Left renal pelvis (tissue), 4 donors: ENCODE measurements around the gene AUH. TPM values are rescaled to one million over a fixed set of nuclear protein-coding genes. Genes with fewer than 3 reads are reported as not detected.
A peak's percentile ranks its signal among the peaks of the same experiment; 100 is the strongest.

Experiments
- DNase-seq, 4 donors: peaks; one replicate each; pipeline ENCODE4 v3.0.0-alpha.2; 2013; ENCODE audit warnings: low read depth in 4 of 4, low spot score in 3 of 4
- polyA plus RNA-seq, 4 donors: library from polyadenylated mRNA; unstranded; fragments of 120-200 nt; gene quantifications; one replicate each; pipeline ENCODE4 v1.2.1, GENCODE V29; 2013; ENCODE audit not compliant: insufficient read length in 4 of 4

The AUH gene
- polyA plus RNA-seq, 4 donors, result 22.5 to 53.1 (median 43.3) TPM

DNA sequence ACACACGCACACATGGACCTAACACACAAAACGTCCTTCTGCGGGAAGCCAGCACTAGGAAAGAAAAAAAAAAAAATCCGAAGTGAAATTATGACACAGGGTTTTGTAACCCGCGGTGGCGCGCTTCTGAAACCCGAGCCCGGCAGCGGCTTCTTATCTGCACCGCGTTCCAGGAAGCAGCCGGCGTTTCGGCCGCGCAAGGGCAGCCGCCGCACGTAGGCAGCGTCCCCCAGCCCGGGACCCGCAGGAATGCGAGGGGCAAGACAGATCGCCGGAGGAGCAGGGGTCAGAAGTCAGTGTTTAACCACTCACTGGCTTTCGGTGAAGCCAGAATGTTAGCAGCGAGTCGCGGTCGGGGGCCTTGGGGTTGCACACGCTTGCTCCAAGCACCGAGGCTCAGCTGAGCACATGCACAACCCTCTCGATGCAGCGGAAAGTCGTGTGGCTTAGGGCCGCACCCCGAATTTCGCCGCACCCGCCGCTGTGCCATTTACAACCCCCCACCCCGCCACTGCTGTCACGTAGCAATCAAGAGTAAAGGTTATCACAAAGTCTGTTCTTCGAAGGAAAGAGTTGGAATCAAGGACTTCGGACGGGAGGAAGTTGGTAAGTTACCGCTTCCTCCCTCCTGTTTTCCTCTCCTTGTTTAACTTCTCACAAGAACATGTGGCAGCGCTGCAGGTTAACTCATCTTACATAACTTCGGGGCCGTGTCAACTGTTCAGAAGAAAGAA, 167.9 kb downstream of the AUH start:
- DNase-seq, result peak; percentile 53 to 68 (median 64)

DNA sequence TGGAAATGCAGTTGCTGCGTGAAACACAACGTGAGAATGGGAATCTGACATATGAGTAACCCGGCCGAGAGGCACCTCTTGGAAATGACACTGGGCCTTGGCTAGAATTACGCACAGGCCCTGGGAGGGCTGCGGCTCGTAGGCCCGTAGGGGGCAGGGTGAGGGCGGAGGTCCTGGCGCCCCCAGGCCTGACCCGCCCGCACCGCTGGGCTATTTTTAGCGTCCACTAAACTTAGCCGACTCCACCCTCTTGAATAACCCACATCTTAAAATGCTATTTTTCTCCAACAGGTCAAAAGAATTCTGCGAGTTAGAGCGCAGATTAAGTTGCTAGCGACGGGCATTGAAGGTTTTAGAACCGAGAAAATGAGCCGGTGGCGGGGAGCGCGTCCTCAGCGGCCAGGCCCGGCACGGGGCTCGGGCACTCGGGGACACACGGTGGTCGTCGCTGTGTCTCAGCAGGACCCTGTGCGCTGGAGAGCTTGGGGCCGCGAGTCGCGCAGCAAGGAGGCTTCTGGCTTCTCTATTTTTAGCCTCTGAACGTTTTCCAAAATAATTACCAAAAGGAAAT, 168.5 kb downstream of the AUH start:
- peak; percentile 50 to 68 (median 64) for DNase-seq

DNA sequence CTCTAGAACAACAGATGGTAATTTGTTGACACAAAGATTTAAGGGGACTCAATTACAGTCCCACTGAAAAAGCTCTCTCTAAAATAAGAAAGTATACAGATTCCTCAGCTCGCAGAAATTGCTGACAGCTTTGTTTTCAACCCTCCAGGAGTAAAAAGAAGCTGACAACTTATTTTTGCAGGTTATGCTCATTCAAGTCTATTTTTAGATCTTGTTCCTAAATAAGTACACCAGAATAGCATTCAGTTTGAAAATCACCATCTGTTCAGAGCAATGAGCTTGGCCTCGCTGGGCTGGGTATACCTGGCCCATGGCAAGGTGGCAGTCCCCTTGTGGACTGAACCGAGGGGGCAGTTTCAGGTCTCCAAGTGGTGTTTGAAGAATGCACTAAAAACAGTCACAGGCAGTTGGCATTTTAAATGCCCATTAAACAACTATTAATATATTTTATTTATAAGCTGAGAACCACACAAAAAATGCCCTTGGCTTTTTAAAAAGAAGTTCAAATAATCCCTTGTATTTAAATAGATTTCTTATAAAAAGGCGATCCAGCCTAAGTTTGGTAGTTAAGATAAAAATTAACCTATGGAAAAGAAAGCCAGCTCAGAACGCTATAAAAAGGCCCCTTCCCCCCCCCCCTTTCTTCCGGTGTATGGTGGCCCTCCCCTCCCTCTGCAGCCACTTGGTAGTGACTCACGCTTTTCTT, 169.2 kb downstream of the AUH start:
- DNase-seq, result peak in 1 of 4 donors; percentile 34

DNA sequence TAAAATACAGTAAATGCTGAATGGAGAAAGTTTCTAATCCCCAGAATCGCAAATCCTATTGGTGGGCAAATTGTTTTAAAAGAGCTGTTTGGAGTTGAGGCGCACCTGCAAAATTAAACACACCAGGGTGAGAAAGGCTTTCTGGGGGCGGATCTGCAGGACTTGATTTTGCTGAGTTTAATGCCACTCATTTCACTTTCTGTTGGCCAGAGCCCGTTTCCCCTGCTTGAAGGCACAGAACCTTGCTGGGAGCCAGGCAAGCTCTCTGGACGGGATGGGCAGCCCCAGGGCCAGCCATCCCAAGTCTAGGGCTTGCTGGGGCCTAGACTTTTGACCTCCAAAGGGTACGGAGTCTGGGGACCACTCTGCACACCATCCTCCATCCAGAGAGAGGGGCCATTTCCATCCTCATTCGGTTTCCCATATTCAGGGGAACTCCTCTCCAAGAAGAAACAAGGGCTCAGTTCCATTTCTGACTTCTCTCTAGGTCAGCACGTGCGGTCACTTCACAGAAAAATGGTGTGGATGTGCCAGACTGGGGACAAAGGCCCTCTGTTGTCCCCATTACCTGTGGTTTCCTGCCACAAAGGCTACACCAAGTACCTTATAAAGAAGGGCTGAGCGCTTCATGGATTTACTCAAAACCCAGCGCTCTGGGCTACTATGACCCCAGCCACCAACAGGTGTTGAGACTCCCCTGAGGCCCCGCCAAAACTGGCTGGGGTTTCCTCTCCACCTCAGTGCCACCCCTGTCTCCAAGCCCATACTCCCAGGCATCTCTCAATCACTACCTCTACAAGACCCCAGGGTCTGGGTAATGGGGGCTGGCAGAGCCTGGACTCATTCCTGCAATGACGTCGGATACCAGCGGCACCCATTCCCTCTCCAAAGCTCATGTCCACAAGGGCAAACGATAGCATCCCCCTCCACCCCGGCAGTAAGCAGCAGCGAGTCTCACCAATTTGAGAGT, 170.0 kb downstream of the AUH start:
- no peak for DNase-seq

DNA sequence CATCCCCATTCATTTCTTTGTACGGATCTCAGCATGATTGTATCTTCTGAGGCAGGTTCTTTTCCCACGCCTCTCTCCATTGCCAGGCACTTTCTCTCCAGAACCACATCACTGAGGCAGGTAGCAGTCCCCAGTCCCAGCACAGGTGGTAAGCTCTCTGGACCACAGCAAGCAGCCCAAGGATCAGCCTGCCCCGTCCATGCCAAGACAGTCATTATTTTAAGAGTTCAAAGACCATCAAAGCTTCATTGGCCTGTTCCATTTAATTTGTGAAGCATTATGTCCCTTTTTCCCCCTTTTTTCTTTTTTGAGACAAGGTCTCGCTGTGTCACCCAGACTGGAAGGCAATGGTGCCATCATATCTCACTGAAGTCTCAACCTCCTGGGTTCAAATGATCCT, 171.7 kb downstream of the AUH start:
- DNase-seq, result no peak

DNA sequence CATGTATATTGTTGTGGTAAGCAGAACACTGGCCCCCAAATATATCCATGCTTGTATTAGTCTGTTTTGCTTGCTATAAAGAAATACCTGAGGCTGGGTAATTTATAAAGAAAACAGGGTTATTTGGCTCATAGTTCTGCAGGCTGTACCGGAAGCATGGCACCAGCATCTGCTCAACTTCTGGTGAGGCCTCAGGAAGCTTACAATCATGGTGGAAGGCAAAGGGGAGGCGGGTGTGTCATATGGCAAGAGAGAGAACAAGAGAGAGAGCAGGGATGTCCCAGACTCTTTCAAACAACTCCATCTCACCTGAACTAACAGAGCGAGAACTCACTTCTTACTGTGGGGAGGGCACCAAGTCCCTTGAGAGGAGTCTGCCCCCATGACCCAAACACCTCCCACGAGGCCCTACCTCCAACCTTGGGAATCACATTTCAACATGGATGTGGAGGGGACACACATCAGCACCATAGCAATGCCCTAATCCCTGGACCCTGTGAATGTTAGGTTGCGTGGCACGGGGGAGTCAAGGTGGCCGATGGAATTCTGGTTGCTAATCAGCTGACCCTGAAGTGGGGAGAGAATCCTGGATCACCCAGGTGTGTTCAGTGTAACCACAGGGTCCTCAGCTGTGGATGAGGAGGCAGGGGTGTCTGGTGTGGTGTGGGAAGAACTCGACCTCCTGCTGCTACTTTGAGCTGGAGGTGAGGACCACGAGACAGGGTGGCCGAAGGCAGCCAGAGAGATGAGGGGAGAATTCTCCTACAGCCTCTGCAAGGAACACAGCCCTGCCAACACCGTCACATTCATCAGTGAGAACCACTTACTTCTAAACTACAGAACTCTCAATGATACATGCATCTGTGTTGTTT, 172.8 kb downstream of the AUH start:
- no peak for DNase-seq

DNA sequence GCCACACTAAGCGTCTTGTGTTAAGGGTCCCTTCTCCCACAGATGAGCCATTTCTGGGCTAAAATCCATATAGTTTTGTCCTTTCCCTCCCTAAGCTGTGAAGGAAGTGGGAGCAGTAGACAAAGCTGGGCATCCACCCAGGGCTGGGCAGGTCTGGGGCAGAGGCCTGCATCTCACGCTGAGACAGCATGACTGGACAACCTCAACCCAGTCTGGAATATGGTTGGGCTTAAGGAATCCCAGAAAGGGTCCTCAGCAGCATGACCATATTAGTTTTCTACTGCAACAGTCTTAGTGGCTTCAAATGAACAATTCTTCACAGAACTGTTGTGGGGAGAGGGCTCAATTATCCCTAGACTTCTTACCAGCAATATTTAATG, 173.8 kb downstream of the AUH start:
- no peak for DNase-seq

DNA sequence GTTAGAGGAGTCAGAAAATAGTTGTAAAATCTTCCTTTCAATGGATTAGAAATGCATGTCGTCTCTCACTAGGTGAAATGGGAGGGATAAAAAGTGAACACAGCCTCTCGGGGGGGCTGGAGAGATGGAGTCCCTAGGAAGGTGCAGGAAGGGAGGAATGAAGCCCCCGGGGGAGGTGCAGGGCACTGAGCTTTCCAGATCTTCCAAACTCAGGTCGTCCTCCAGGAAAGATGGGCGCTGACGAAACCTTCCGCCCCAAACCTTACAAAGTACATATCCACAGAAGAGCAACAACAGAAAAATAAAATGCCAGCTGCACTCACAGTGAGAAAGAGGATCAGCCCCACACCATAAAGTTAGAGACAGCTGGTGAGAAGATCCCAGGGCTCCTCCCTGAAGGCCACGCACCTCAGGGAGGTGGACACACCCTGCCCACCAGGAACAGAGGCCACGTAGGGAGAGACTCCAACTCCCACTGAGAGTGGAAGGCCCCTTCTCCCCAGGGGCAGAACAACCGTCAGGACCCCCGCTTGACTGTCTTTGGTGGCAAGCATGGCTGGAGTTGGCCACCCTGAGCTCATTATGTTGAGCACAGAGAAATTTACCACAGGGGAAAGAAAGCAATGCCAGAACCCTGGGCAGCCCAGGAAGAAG, 174.3 kb downstream of the AUH start:
- DNase-seq, result no peak

DNA sequence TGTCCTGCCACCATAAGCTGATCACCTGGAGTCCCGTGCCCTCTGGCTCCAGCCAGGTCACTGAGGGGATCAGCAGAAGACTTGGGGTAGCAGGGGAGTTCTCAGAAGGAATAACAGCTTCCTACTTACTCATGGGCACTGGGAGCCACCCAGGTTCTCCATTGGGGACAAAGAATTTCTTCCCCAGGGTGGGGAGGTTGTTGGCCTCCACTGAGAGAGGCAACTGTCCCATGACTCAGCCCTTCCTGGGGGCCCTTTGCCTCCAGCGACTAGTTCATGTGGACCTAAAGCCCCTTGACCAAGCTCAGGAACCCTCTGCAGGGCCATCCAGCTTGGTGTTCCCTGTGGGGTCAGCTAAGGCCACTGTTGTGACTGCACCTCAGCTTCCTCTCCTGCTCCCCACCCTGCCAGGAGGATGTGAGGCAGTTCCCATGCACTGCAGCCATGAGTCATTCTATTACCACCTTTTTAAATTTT, 175.0 kb downstream of the AUH start:
- no peak for DNase-seq

DNA sequence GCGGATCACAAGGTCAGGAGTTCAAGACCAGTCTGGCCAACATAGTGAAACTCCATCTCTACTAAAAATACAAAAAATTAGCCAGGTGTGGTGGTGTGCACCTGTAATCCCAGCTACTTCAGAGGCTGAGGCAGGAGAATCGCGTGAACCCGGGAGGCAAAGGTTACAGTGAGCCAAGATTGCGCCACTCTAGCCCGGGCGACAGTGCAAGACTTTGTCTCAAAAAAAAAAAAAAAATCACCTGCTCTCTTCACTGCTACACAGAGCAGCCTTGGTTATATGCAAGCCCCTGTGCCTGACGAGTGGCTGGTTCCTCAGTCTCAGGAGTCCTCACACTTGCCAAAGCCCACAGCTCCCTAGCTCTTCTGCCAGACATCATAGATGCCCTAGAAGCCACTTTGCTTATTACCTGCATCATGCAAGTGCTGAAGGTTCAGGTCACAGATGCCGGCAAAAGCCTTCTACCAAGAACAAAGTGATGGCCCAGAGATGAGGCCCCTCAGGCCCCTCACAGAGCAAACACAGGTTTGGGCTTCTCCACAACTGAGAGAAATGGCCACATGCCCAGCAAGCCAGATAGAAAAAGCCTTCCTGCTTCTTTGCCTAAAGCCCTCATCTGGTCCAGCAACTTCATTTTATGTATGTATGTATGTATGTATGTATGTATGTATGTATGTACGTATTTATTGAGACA, 176.4 kb downstream of the AUH start:
- no peak for DNase-seq

DNA sequence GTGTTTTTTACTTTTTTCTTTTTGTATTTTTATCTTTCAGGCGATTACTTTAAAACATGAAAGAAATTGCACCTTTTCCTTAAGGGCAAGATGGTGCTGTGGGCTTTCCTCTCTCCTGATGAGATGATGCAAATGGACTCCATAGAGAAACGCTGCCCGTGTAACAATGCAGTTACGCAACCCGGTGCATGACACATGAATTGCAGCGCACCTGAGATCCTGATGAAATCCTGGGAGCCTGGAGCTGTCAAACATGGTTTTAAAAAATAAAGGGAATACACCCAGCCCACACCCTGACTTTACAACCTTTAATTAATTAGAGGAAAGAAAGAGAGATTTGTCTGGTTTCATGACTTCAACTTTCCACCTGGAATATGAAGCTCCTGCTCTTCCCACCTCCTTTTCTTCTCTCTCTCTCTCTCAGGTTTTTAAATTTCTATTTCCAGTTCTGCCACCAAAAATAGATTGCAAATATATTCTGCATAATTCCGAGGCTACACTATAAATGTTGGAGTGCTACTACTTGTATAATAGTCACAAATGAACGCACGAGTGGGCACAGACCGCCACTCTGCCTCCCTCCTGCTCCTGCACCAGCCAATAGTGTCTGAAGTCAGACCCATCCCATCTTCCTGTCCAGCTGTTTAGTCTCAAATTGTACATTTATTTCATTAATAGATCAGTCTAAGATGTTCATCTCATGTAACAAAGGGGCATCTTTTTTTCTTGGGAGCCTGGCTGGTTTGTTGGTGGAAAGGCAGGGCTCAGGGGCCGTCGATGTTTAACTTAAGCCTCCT, 179.1 kb downstream of the AUH start:
- no peak for DNase-seq

DNA sequence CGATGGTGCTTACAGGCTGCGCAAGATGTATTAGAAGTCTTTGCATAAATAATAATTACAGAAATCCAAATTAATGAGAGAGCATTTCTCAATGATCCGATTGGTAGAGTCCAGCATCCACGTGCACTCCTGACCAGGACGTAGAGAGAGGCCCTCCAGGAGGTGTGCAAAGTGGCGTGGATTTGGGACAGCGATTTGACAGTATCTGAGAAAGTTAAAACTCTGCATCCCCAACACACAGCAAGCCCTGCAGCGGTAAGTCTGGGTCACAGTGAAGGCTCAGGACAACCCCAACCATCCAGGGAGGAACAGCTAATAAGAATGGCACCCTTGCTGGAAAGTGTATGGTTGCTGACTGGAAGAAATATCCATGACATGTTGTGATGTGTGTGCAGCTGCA, 180.2 kb downstream of the AUH start:
- no peak for DNase-seq

DNA sequence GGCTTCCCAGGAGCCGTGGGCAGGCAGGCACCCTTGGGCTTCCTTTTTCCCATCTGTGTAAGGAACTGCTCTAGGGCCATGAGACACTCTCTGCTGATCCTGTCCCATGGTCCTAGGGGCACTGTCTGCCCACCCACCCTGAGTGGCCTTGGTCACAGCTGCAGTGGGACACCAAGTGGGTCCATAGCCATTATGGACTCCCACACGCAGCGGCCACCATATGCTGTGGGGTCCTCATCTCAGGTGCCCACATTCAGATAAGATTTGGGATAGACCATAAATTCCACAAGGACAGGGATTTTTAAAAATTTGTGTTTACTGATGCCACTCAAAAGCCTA, 180.8 kb downstream of the AUH start:
- DNase-seq, result no peak

DNA sequence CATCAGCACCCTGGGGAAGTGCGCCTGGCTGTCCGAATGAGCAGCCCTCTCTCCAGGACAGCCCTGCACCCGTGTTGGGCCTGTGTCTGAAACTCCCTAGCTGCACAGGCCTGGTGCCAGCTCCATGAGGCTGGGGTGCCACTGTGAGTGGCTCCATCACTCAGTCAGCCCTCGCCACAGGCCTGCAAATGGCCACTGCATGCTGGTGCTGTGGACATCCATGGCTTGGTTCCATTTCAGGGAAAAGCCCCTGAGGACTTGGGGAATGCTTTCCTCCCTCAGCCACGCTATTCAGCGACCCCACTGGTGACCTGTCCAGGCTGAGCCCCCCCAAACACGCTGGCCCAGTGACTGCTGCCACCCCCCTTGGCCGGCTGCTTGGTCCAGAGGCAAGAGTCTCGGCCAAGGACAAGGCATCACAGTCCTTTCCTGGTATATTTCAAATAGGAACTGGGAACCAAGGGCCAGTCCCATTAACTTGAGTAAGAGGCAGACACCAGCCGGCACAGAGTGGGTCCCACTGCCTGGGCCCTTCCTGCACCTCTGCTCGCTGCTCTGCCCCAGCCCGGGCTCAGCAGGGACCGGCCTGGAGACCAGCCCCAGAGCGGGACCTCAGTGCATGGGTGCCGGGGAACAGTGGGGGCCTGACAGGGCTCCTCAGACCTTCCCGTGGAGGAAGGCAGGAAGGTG, 181.3 kb downstream of the AUH start:
- no peak for DNase-seq

DNA sequence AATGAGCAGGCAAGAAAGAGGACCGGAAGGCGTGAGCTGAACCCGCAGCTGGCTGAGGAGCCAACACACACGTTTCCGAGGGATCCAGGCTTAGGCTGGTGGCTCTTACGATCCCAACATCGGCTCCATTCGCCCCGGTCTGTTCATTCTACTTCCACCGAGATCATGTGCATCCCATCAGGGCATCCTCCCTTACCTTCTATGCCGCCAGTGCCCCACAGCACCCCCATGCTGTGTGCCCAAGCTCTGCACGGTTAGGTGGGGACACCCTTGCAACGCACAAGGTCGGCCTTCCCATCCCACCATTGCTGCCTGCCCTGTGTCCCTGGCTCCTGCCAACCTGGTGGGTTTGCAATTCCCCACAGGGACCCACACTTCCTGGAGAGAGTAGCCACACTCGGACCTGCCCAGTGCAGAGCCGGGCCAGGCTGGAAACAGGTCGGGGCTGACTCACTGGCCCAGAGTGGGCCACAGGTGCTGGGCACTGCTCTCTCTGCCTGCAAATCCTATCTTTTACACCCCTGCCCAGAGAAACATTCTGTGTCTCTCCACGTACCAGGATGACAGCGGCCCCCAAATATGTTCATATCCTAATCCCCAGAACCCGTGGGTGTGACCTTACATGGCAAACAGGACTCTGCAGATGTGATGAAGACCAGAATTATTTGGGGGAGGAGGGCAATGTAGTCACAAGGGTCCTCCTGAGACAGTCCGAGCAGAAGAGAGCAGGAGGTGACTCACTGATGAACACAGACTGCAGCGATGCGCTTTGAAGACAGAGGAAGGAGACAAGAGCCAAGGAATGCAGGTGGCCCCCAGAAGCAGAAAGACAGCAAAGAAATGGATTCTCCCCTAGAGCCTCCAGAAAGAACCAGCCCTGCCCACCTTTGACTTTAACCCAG, 182.2 kb downstream of the AUH start:
- DNase-seq, result no peak
